A549 (cell line): Measurements from ENCODE around the gene FBLN1. TPM values are rescaled to one million over a fixed set of nuclear protein-coding genes. Genes with fewer than 3 reads are reported as not detected.
A peak's percentile ranks its signal among the peaks of the same experiment; 100 is the strongest.

Source experiments
- ATAC-seq, 2 experiments: fragments of 200-7000 bp in 1 of 2; fragments of >200 bp in 1 of 2; cut with Nextera tagmentation in 1 of 2; cut with Tn5 transposase in 1 of 2; 3 replicates each; pipeline versions ENCODE4 v1.8.0 to v1.9.1; 2018 to 2020; ENCODE audit warnings: mild to moderate bottlenecking in 1 of 2, moderate library complexity in 1 of 2
- CTCF ChIA-PET: fragments of 300-600 bp; sonication (Branson Sonifier 250); formaldehyde crosslinking; extraction: SDS; loops from one replicate; lab custom pipeline; 2021; ENCODE audit warnings: antibody characterized with exemption, inconsistent platforms; lab: Yijun Ruan, JAX
- POLR2A ChIA-PET: fragments of 350-600 bp; formaldehyde crosslinking; extraction: SDS; loops from one replicate; lab custom pipeline; 2021; ENCODE audit warnings: antibody characterized with exemption, inconsistent platforms; lab: Yijun Ruan, JAX
- DNase-seq, 2 experiments: peaks; one replicate each; pipeline versions ENCODE4 v3.0.0 to v3.0.0-alpha.2; 2011 to 2016; ENCODE audit warnings: low read depth in 1 of 2, low spot score in 1 of 2
- FAIRE-seq: peaks from 2 replicates; lab custom pipeline; 2011; peaks lifted over from hg19 to GRCh38; lab: Jason Lieb, UNC
- H3K27ac ChIP-seq, 2 experiments: fragments of >200 bp; sonication (Bioruptor Twin); formaldehyde crosslinking; 3 replicates each; pipeline ENCODE4 v1.5.1; 2016 to 2017
- H3K4me1 ChIP-seq: fragments of >200 bp; sonication (Bioruptor Twin); formaldehyde crosslinking; 3 replicates; pipeline ENCODE4 v1.6.1; 2016
- H3K4me2 ChIP-seq: fragments of >200 bp; sonication (Bioruptor Twin); formaldehyde crosslinking; 3 replicates; pipeline ENCODE4 v1.6.1; 2016
- H3K4me3 ChIP-seq: fragments of >200 bp; sonication (Bioruptor Twin); formaldehyde crosslinking; 3 replicates; pipeline ENCODE4 v1.5.1; 2016
- H3K9me3 ChIP-seq: fragments of >200 bp; sonication (Bioruptor Twin); formaldehyde crosslinking; 3 replicates; pipeline ENCODE4 v1.6.1; 2016
- CBX8 ChIP-seq: fragments of 200-600 bp; sonication (generic); IDR thresholded peaks from 2 replicates; pipeline ENCODE4 v1.6.1; 2016
- CEBPB ChIP-seq, 2 experiments: fragments of >200 bp in 1 of 2; sonication (Bioruptor Twin) in 1 of 2; formaldehyde crosslinking in 1 of 2; IDR thresholded peaks; 2 replicates each; pipeline ENCODE4 v1.6.1; 2012 to 2016
- CHD2 ChIP-seq: fragments of 150-350 bp; IDR thresholded peaks from 2 replicates; pipeline ENCODE4 v1.6.1; 2014; ENCODE audit warnings: low read length; ENCODE audit not compliant: partially characterized antibody
- CHD4 ChIP-seq: fragments of 200-600 bp; sonication (generic); IDR thresholded peaks from 2 replicates; pipeline ENCODE4 v1.6.1; 2016; ENCODE audit warnings: antibody characterized with exemption, mild to moderate bottlenecking, borderline replicate concordance
- EP300 ChIP-seq, 2 experiments: fragments of >200 bp; sonication (Bioruptor Twin); formaldehyde crosslinking; IDR thresholded peaks; 2 replicates in 1 of 2; 3 replicates in 1 of 2; pipeline ENCODE4 v1.6.1; 2016 to 2017
- FOSB ChIP-seq: fragments of 250-450 bp; sonication (Bioruptor Pico); IDR thresholded peaks from 2 replicates; pipeline ENCODE4 v1.5.0; 2020; ENCODE audit warnings: mild to moderate bottlenecking, moderate library complexity
- FOSL2 ChIP-seq, 2 experiments: fragments of 450-650 bp in 1 of 2; fragments of >200 bp in 1 of 2; sonication (Bioruptor Twin) in 1 of 2; formaldehyde crosslinking; IDR thresholded peaks; 2 replicates each; pipeline versions ENCODE4 v1.5.0 to v1.6.1; 2016 to 2020; ENCODE audit warnings: mild to moderate bottlenecking in 1 of 2, moderate library complexity in 1 of 2
- GATA3 ChIP-seq: IDR thresholded peaks from 2 replicates; pipeline ENCODE4 v1.6.1; 2012; ENCODE audit warnings: borderline replicate concordance
- HDAC2 ChIP-seq: fragments of 200-600 bp; sonication (generic); IDR thresholded peaks from 2 replicates; pipeline ENCODE4 v1.6.1; 2016
- HOXA7 ChIP-seq: fragments of 250-450 bp; sonication (Bioruptor Pico); IDR thresholded peaks from 2 replicates; pipeline ENCODE4 v1.5.0; 2020; ENCODE audit warnings: mild to moderate bottlenecking, moderate library complexity
- HOXB13 ChIP-seq: fragments of 250-450 bp; sonication (Bioruptor Pico); IDR thresholded peaks from 2 replicates; pipeline ENCODE4 v1.5.0; 2020; ENCODE audit warnings: low read depth, mild to moderate bottlenecking, moderate library complexity
- HOXB5 ChIP-seq: fragments of 250-450 bp; sonication (Bioruptor Pico); IDR thresholded peaks from 2 replicates; pipeline ENCODE4 v1.5.0; 2020; ENCODE audit warnings: mild to moderate bottlenecking, moderate library complexity
- JUN ChIP-seq, 2 experiments: fragments of >200 bp; sonication (Bioruptor Twin); formaldehyde crosslinking; IDR thresholded peaks; 2 replicates in 1 of 2; 3 replicates in 1 of 2; pipeline ENCODE4 v1.6.1; 2016 to 2017
- JUNB ChIP-seq: fragments of >200 bp; sonication (Bioruptor Twin); formaldehyde crosslinking; IDR thresholded peaks from 2 replicates; pipeline ENCODE4 v1.6.1; 2016
- KDM5A ChIP-seq: fragments of 200-600 bp; sonication (generic); IDR thresholded peaks from 2 replicates; pipeline ENCODE4 v1.6.1; 2016; ENCODE audit warnings: antibody characterized with exemption, mild to moderate bottlenecking
- NPAS2 ChIP-seq: fragments of 250-450 bp; sonication (Bioruptor Pico); IDR thresholded peaks from 2 replicates; pipeline ENCODE4 v1.8.0; 2022; ENCODE audit warnings: mild to moderate bottlenecking, moderate library complexity, borderline replicate concordance
- RNF2 ChIP-seq: fragments of 200-600 bp; sonication (generic); IDR thresholded peaks from 2 replicates; pipeline ENCODE4 v1.6.1; 2016; ENCODE audit warnings: low read depth, mild to moderate bottlenecking, antibody characterized with exemption, moderate library complexity, borderline replicate concordance
- SMC3 ChIP-seq: fragments of >200 bp; sonication (Bioruptor Twin); formaldehyde crosslinking; IDR thresholded peaks from 3 replicates; pipeline ENCODE4 v1.6.1; 2018; ENCODE audit warnings: inconsistent platforms
- WGBS: methylation state at CpG from one replicate; pipeline ENCODE4 v1.1.6; 2017; ENCODE audit errors: missing lambda C conversion rate; 5-methylcytosine and 5-hydroxymethylcytosine counted together
- polyA plus RNA-seq, 4 experiments: library from polyadenylated mRNA; depleted of rRNA in 3 of 4; stranded (reverse); fragments of >200 nt; fragmentation: RNase III in 1 of 4; extraction: RNeasy Plus Mini Kit Qiagen cat#74134 plus additional on column Dnase treatment in 1 of 4; gene quantifications; 2 replicates in 3 of 4; 3 replicates in 1 of 4; pipeline ENCODE4 v1.2.3, GENCODE V29; 2011 to 2017
- TF ChIP-seq, protein P1 (sequence below): IDR thresholded peaks from 2 replicates; pipeline ENCODE4 v1.6.1; 2012
- TF ChIP-seq, protein P2 (sequence below): fragments of >200 bp; sonication (Bioruptor Twin); formaldehyde crosslinking; IDR thresholded peaks from 3 replicates; pipeline ENCODE4 v1.6.1; 2016
- TF ChIP-seq, protein P3 (sequence below): fragments of 200-600 bp; sonication (generic); IDR thresholded peaks from 2 replicates; pipeline ENCODE4 v1.6.1; 2016; ENCODE audit warnings: antibody characterized with exemption, mild to moderate bottlenecking, moderate library complexity

FBLN1 gene
- polyA plus RNA-seq, 2 of the 4 experiments (the other 2 are of a cell fraction): 18.2 to 32.7 TPM

DNA sequence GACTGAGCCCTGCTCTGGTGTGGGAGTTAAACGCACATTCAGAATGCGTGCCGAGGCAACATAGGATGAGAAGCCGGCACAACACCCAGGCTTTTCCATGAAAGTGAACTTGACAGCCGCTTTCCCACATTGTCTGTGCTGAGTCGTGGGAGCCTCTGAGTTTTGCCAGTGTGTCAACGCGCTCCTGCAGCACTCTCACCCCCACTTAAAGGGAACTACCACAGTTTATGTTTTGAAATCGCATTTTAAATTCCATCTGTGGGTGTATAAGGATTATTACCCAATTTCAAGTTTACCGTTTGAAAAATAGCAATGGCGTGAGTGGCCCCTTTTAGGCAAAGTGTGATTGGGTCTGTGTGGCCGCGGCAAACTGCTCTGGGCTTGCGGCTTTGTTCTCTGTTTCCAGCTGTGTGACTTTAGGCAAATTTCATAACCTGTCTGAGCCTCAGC, 81.5 kb downstream of the FBLN1 start:
- Histone ChIP-seq H3K9me3 (no peaks in the 10 kb centered on the region), H3K4me1 (peaks cover 63% of the 10 kb centered on the region), H3K4me2 (peak overlapping the region; percentile 27; the same call in 2 of the 3 replicates), H3K4me3 (no peak overlapping the region), H3K27ac (peak overlapping the region; percentile 81 to 93)
- 71% methylated on average over 14 of the region's 14 CpGs for WGBS
- ChIA-PET CTCF (interaction anchor here (1.3 kb wide), 1 partner anchor 61 kb away, joined by 3 read pairs; no protein-coding TSS in a partner anchor), POLR2A (no interaction called here)
- TF ChIP-seq EP300 (IDR thresholded peaks at IDR 0.05) (no peak), FOSL2 (IDR thresholded peaks at IDR 0.05) (no peak), FOSL2 (CRISPR knock-in tag; IDR thresholded peaks at IDR 0.05) (peak; percentile 21; the same call in 1 of the 2 replicates)
- TF ChIP-seq, protein P1, sequence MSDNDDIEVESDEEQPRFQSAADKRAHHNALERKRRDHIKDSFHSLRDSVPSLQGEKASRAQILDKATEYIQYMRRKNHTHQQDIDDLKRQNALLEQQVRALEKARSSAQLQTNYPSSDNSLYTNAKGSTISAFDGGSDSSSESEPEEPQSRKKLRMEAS: peak; percentile 17; the same call in 1 of the 2 replicates
- DNase-seq: peak in 1 of 2 experiments; percentile 34
- no peak for FAIRE-seq
- no peak for ATAC-seq

DNA sequence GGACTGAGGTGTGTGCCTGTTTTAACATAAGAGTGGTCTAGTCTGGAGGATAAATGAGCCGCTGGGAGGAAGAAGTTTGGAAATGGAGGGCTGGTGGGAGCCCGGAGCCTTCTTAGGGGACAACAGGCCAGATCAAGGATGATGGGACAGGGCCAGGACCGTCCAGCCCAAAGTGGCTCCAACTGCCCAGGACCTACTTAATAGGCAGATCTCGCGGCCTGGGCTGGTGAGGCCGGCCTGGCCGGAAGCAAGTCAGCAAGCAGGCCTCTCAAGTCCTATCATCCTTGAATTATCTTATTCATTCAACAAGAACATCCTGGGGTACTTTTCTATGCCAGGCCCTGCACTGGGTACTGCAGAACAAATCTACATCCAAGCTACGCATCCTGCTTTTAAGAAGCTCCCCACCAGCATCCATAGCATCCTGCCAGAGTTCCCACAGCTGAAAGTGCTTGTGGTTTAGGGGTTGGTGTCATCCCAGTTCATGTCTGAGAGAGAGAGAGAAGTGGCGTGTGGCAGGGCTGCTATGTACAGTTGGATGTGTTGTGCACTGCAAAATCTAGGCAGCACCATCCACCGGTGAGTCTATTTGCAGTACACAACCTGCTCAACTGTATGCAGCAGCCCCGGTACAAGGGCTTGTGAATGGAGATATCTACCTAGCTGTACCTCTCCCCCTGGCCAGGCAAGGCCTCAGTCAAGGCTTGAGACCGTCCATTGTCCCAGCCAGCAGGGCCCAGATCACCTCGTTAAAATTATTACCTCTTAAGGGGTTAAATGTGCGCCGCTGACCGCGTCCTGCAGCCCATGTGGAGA, 82.1 kb downstream of the FBLN1 start:
- H3K27ac ChIP-seq: peak overlapping the region; percentile 81 to 93
- TF ChIP-seq FOSL2 (IDR thresholded peaks at IDR 0.05) (no peak), FOSL2 (CRISPR knock-in tag; IDR thresholded peaks at IDR 0.05) (no peak), HOXA7 (no peak), CEBPB (IDR thresholded peaks at IDR 0.05) (no peak), RNF2 (no peak)
- TF ChIP-seq, protein P1: peak; percentile 5; the same call in 1 of the 2 replicates
- ChIA-PET POLR2A (no interaction called here), CTCF (interaction anchor here (0.7 to 1.3 kb wide), 3 partner anchors 17 to 343 kb away, joined by 3 read pairs; no protein-coding TSS in a partner anchor)
- DNase-seq (no peak), FAIRE-seq (no peak), ATAC-seq (peak; percentile 14 to 31; a peak in 2 of 6 replicates)
- peaks cover 59% of the 10 kb centered on the region for H3K4me1 ChIP-seq
- no peaks in the 10 kb centered on the region for H3K9me3 ChIP-seq
- H3K4me3 ChIP-seq: no peak overlapping the region
- WGBS: 71% methylated on average over 15 of the region's 17 CpGs
- H3K4me2 ChIP-seq: peak overlapping the region; percentile 27

DNA sequence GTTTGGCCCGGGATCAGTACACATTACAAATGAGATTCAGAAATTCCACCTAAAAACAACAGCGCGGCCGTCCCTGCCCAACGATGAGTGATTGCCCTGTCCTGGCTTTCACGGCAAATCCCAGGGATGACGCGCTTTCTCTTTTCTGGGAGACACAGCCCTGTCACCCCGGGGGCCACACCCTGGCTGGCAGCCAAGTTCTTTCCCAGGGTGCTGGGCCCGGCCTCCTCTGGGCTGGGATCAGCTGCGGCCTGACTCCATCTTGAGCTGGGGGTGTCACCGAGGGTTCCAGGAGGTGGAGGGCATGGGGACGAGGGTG, 82.7 kb downstream of the FBLN1 start:
- ChIA-PET POLR2A (no interaction called here), CTCF (interaction anchor here (0.7 to 0.8 kb wide), 2 partner anchors 17 to 342 kb away, joined by 3 read pairs; no protein-coding TSS in a partner anchor)
- H3K9me3 ChIP-seq: no peaks in the 10 kb centered on the region
- H3K4me2 ChIP-seq: peak overlapping the region; percentile 27
- peaks cover 56% of the 10 kb centered on the region for H3K4me1 ChIP-seq
- no peak for FAIRE-seq
- WGBS: 42% methylated on average over 5 of the region's 13 CpGs
- TF ChIP-seq FOSL2 (IDR thresholded peaks at IDR 0.05) (no peak), FOSL2 (CRISPR knock-in tag; IDR thresholded peaks at IDR 0.05) (peak; percentile 55), NPAS2 (no peak), EP300 (IDR thresholded peaks at IDR 0.05) (peak in 1 of 2 experiments; percentile 62; a peak in 1 of 5 replicates), GATA3 (peak; percentile 77), HOXB5 (CRISPR knock-in tag) (peak; percentile 88; the same call in 1 of the 2 replicates), JUN (IDR thresholded peaks at IDR 0.05) (0 out of 5 replicates have a peak, but pooled peaks of 1 of the 2 experiments have one; percentile 31), HOXB13 (peak; percentile 71)
- TF ChIP-seq, protein P2, sequence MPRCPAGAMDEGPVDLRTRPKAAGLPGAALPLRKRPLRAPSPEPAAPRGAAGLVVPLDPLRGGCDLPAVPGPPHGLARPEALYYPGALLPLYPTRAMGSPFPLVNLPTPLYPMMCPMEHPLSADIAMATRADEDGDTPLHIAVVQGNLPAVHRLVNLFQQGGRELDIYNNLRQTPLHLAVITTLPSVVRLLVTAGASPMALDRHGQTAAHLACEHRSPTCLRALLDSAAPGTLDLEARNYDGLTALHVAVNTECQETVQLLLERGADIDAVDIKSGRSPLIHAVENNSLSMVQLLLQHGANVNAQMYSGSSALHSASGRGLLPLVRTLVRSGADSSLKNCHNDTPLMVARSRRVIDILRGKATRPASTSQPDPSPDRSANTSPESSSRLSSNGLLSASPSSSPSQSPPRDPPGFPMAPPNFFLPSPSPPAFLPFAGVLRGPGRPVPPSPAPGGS: no peak
- TF ChIP-seq, protein P1: peak; percentile 34; the same call in 1 of the 2 replicates
- ATAC-seq: peak in 1 of 2 experiments; percentile 63; a peak in 3 of 6 replicates
- peak overlapping the region; percentile 81 to 93 for H3K27ac ChIP-seq
- DNase-seq: peak in 1 of 2 experiments; percentile 76
- no peak overlapping the region for H3K4me3 ChIP-seq

DNA sequence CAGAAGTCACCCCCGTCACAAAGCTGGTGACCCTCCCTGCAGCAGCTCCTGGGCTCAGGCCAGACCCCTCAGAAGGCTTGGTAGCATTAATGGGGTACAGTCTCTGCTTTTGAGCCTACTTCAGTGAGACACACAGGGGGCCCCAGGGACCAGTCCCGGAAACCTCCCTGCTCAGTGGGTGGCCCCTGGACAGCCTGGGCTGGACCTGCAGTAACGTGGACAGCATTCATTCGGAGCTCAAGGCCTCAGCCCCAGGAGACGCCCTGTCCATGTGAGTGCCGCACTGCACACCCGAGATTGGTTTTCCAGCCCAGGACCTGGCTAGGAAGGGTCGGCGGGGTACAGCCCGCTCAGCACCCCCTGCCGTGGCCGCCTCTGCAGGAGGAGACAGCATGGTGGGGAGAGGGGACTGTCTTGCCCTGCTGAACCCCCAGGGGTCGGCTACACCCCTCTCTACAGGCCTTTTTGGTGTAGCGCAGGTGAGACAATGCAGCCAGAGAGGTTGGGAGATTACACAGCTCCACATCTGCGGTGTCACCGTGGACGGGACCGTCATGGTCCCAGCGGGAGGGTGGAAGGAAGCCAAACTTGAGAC, 83.4 kb downstream of the FBLN1 start:
- 96% methylated on average over 9 of the region's 19 CpGs for WGBS
- DNase-seq (no peak), ATAC-seq (no peak), FAIRE-seq (no peak)
- Histone ChIP-seq H3K9me3 (no peaks in the 10 kb centered on the region), H3K4me3 (no peak overlapping the region), H3K27ac (peak overlapping the region; percentile 81 to 93), H3K4me1 (peaks cover 49% of the 10 kb centered on the region), H3K4me2 (peak overlapping the region; percentile 27)
- ChIA-PET CTCF (no interaction called here), POLR2A (no interaction called here)
- TF ChIP-seq HOXB5 (CRISPR knock-in tag) (no peak), HOXB13 (no peak), CHD4 (no peak), EP300 (IDR thresholded peaks at IDR 0.05) (no peak), HDAC2 (no peak), SMC3 (no peak), FOSB (no peak), CBX8 (no peak), JUNB (no peak), KDM5A (no peak), CHD2 (no peak)
- TF ChIP-seq, protein P3, sequence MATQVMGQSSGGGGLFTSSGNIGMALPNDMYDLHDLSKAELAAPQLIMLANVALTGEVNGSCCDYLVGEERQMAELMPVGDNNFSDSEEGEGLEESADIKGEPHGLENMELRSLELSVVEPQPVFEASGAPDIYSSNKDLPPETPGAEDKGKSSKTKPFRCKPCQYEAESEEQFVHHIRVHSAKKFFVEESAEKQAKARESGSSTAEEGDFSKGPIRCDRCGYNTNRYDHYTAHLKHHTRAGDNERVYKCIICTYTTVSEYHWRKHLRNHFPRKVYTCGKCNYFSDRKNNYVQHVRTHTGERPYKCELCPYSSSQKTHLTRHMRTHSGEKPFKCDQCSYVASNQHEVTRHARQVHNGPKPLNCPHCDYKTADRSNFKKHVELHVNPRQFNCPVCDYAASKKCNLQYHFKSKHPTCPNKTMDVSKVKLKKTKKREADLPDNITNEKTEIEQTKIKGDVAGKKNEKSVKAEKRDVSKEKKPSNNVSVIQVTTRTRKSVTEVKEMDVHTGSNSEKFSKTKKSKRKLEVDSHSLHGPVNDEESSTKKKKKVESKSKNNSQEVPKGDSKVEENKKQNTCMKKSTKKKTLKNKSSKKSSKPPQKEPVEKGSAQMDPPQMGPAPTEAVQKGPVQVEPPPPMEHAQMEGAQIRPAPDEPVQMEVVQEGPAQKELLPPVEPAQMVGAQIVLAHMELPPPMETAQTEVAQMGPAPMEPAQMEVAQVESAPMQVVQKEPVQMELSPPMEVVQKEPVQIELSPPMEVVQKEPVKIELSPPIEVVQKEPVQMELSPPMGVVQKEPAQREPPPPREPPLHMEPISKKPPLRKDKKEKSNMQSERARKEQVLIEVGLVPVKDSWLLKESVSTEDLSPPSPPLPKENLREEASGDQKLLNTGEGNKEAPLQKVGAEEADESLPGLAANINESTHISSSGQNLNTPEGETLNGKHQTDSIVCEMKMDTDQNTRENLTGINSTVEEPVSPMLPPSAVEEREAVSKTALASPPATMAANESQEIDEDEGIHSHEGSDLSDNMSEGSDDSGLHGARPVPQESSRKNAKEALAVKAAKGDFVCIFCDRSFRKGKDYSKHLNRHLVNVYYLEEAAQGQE: no peak
